Suppressor macrophage (primary cell): ENCODE results near the gene PPP4R3B.
A peak's percentile ranks its signal among the peaks of the same experiment; 100 is the strongest.
"Not testable (repeated sequence)": the region's sequence is repeated elsewhere in the genome, so short reads cannot be mapped to it uniquely, and the experiment has no call there.

Source experiments
- DNase-seq, 4 experiments: peaks; one replicate each; pipeline ENCODE4 v3.0.0-alpha.2; 2020 to 2022

PPP4R3B gene

GRCh38 chr2:55595536-55595935 is 21.9 kb downstream of the PPP4R3B start:
- DNase-seq, result no peak

GRCh38 chr2:55592130-55592529 is 25.3 kb downstream of the PPP4R3B start:
- no peak for DNase-seq

GRCh38 chr2:55590810-55591440 is 26.5 kb downstream of the PPP4R3B start:
- no peak for DNase-seq

DNA sequence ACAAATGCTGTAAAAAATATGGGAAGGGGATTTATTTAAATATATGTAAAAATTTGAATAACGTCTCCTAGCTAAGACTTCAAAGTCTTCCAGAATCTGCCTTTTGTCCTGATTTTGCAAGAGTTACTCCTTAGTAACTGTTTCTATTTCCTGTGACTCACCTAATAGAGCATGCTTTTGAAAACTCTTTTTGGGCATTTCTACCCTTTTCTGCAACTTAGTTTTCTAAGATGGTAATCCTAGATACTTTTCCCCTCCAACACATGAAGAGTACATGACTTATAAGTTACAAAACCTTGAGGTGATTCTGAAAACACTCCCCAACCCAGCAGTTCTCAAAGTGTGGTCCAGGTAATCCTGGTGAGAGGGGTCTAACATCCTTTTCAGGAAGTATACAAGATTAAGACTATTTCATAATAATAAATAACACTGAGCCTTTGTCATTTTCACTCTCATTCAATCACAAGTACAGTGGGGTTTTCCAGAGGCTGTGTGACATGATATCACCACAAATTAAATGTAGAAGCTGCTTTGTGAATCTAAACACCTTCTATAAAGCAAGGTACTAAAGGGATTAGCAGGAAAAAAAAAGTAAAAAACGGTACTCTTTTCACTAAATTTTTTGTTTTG is 31.9 kb downstream of the PPP4R3B start:
- DNase-seq, result peak in 3 of 4 experiments; percentile 3 to 42 (median 26)

- peak in 1 of 4 experiments; percentile 6 for DNase-seq
Measured at GRCh38 chr2:55581874-55582547, 35.4 kb downstream of the PPP4R3B start.

- peak in 3 of 4 experiments; percentile 8 to 23 (median 17) for DNase-seq
Measured at GRCh38 chr2:55581435-55581834, 36.0 kb downstream of the PPP4R3B start.

GRCh38 chr2:55569002-55569401 is 48.4 kb downstream of the PPP4R3B start:
- not testable (repeated sequence) for DNase-seq

GRCh38 chr2:55567298-55567697 is 50.1 kb downstream of the PPP4R3B start:
- no peak for DNase-seq

GRCh38 chr2:55565613-55566012 is 51.8 kb downstream of the PPP4R3B start:
- no peak for DNase-seq

DNA sequence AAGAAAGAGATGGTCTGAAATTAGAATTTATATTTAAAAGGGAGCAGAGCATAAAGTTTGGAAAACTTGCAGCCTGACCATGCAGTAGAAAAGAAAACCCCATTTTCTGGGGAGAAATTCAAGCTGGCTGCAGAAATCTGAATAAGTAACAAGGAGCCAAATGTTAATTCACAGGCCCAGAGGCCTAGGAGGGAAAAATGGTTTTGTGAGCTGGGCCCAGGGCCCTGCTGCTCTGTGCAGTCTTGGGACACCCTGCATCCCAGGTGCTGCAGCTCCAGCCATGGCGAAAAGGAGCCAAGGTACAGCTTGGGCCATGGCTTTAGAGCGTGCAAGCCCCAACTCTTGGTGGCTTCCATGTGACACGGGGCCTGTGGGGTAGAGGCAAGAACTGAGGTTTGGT is 56.6 kb downstream of the PPP4R3B start:
- no peak for DNase-seq

- no peak for DNase-seq
Measured at GRCh38 chr2:55556809-55557208, 60.6 kb downstream of the PPP4R3B start.

GRCh38 chr2:55555977-55556376 is 61.4 kb downstream of the PPP4R3B start:
- DNase-seq, result no peak

DNA sequence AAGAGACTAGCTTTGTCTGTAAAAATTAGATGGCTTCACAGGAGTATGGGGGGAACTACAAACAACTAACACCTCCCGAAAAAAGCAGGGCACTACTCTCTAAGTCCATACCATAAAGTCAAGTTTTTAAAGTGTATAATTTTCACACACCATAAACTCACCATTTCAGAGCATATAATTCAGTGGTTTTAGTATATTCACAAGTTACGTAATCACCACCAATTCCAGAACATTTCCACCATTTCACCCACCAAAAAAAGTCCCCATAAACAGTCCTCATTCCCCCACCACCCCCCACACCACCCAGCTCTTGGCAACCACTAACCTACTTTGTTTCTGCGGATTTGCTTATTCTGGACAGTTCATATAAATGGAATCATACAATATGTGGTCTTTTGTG is 64.1 kb downstream of the PPP4R3B start:
- DNase-seq, result no peak

GRCh38 chr2:55550368-55551102 is 66.9 kb downstream of the PPP4R3B start:
- DNase-seq, result no peak

DNA sequence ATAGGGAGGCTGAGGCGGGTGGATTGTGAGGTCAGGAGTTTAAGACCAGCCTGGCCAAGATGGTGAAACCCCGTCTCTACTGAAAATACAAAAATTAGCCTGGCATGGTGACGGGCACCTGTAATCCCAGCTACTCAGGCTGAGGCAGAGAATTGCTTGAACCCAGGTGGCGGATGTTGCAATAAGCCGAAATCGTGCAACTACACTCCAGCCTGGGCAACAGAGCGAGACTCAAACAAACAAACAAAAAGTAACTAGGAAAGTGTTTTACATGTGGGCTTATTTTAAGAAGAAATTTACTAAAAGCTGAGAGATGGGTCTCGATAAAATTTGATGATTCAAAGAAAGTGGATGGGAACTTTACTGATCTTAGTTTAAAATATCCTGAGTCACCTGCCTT is 69.7 kb downstream of the PPP4R3B start:
- not testable (repeated sequence) for DNase-seq

- no peak for DNase-seq
Measured at GRCh38 chr2:55547001-55547400, 70.4 kb downstream of the PPP4R3B start.

- DNase-seq, result no peak
Measured at GRCh38 chr2:55530539-55531081, 86.8 kb downstream of the PPP4R3B start.

DNA sequence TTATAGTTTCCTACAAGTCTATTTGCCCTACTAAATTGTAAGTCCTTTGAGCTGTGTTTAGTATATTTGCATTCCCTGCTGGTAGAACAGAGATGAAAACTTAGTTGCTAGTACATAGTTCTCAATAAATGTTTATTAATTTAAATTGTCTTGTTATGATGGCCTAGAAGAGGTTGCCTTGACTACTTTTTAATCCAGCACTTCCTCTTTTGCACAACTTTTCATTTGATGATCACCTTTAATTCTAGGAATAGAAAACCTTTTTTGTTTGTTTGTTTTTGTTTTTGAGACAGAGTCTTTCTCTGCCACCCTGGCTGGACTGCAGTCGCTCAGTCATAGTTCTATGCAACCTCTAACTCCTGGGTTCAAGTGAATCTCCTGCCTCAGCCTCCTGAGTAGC is 91.2 kb downstream of the PPP4R3B start:
- no peak for DNase-seq

DNA sequence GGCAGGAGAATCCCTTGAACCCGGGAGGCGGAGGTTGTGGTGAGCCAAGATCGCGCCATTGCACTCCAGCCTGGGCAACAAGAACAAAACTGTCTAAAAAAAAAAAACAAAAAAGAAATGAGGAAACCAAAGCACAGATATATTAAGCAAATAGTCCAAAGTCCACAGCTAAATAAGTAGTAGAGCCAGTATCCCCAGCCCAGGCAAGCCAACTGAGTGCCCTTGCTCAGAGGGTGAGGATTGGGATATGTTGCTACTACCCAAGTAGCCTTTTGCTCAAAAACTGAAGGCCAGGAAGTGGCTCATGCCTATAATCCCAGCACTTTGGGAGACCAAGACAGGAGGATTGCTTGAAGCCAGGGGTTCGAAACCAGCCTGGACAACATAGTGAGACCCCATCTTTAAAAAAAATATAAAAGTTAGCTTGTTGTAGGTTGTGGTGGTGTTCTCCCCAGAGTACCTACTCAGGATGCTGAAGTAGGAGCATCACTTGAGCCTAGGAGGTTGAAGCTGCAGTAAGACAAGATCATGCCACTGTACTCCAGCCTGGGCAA is 92.5 kb downstream of the PPP4R3B start:
- no peak for DNase-seq

- peak; percentile 34 to 48 (median 42) for DNase-seq
Measured at GRCh38 chr2:55519938-55520885, 97.2 kb downstream of the PPP4R3B start.

DNA sequence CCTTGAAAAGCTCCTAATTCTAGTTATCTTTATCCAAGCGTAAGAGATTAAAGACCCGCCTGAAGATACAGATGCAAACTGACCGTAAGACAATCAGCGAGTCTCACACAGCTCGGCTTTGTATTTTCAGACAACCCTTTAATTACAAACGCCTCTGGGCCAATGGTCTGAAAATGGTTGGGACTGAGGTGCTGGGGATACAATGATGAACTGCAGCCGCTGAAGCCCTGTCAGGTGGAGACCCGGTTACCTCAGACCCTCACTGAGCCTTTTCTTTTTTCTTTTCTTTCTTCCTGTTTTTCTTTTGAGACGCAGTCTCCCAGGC is 98.6 kb downstream of the PPP4R3B start:
- DNase-seq, result peak in 3 of 4 experiments; percentile 4 to 20 (median 4)
